Measurements from ENCODE around the gene CFAP61. TPM values are rescaled to one million over a fixed set of nuclear protein-coding genes. Genes with fewer than 3 reads are reported as not detected.
A peak's percentile ranks its signal among the peaks of the same experiment; 100 is the strongest.

Gene CFAP61
- total RNA-seq, 1 donor from 2014 or later: 2.6 TPM

DNA sequence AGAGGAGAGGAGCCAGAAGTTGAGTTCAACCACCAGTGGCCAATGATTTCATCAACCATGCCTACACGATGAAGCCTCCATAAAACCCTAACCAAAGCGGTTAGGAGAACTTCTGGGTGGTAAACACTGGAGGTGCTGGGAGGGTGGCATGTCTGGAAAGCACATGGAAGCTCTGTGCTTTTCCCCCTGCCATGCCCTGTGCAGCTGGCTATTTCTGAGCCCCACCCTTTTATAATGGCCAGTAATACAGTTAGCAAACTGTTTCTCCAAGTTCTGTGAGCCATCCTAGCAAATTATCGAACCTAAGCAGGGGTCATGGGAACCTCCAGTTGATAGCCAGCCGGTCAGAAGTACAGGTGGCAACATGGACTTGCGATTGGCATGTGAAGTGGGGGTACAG is 167.8 kb downstream of the CFAP61 start:
- no peak for DNase-seq (ENCODE audit: low spot score, unreplicated experiment)
- Mint-ChIP-seq H3K4me1 (ENCODE audit: low read depth) (peaks cover 22% of the 10 kb centered on the region), H3K4me3 (ENCODE audit: low read depth) (no peak overlapping the region), H3K27me3 (no peaks in the 10 kb centered on the region), H3K9me3 (ENCODE audit: low read depth) (peaks cover 10% of the 10 kb centered on the region), H3K27ac (no peak overlapping the region), H3K36me3 (ENCODE audit: insufficient read depth) (peaks cover 1% of the 10 kb centered on the region)
- no peak for TF ChIP-seq CTCF (IDR thresholded peaks at IDR 0.05; ENCODE audit: unreplicated experiment)

DNA sequence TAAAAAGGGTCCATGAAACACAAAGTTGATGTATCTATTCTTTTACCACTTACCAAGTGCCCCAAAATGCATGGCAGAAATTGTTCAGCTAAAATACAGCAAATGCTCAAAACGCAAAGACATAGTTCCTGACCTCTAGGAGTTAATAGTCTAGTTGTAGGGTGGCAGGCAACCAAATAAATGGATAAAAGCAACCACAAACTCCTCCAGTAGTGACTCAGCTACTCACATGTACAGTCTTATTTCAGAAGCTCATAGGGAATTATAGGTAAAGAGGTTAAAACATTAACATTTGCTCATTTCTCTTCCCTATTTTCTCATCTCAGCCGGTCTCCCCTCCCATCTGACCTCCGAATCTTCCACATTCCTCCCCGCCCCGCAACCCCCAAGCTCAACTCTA is 171.6 kb downstream of the CFAP61 start:
- DNase-seq (ENCODE audit: low spot score, unreplicated experiment): no peak
- Mint-ChIP-seq H3K27ac (no peak overlapping the region), H3K36me3 (ENCODE audit: insufficient read depth) (peaks cover 3% of the 10 kb centered on the region), H3K4me1 (ENCODE audit: low read depth) (peaks cover 12% of the 10 kb centered on the region), H3K9me3 (ENCODE audit: low read depth) (peaks cover 15% of the 10 kb centered on the region), H3K4me3 (ENCODE audit: low read depth) (no peak overlapping the region), H3K27me3 (no peaks in the 10 kb centered on the region)
- TF ChIP-seq CTCF (IDR thresholded peaks at IDR 0.05; ENCODE audit: unreplicated experiment): no peak

DNA sequence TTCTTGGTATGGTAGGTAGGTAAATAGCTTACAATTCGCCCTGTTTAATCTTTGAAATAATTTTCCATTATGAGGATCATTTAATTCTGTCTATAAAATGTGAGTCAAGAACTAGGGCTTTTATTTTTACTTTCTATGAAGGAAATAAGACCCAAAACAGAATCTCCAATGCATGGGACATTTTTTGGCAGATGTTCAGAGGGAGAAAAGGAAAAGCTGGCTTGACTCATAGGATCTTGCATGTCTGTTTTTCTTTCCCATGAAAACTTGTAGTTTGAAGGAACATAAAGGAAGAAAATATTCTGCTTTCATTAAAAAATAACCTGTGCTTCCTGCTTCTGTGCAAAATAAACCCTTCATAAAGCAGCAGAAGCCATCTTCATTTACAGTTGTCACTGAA is 172.5 kb downstream of the CFAP61 start:
- no peak for TF ChIP-seq CTCF (IDR thresholded peaks at IDR 0.05; ENCODE audit: unreplicated experiment)
- H3K36me3 Mint-ChIP-seq (ENCODE audit: insufficient read depth): peaks cover 3% of the 10 kb centered on the region
- no peak for DNase-seq (ENCODE audit: low spot score, unreplicated experiment)
- H3K9me3 Mint-ChIP-seq (ENCODE audit: low read depth): peaks cover 14% of the 10 kb centered on the region
- H3K4me1 Mint-ChIP-seq (ENCODE audit: low read depth): peaks cover 12% of the 10 kb centered on the region
- peak overlapping the region; percentile 92 for H3K27ac Mint-ChIP-seq
- H3K27me3 Mint-ChIP-seq: no peaks in the 10 kb centered on the region
- no peak overlapping the region for H3K4me3 Mint-ChIP-seq (ENCODE audit: low read depth)

DNA sequence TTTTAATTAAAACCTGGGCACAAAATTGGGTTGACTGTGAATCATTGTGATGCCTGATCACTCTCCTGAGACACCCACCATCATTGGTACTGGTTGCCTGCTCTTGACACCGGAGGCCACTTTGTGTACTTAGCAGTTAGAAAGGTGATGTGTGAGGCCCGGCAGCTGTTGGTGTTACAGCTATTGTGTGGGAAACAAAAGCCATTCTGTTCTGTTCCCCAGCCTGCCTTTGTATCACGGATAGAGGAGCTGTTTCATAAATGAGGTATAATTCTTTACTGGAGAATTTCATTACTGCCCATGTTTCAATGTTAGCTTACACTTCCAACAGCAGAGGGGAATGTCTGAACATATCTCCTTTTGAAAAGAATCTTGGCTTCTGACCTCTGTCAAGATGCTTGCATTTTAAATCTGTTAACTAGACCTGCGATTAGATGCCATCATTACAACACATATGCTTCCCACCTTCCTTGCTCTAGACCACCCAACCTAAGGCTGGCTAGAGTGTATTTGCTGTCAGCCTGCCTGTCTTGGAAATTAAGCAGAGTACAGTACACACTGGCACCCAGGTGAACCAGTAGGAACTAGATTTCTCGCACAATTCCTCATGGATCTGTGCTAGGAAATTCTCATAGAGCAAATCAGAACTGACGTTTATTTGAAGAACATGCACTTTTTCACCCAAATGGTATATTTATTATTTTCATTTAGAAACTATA is 173.2 kb downstream of the CFAP61 start:
- Mint-ChIP-seq H3K27ac (peak overlapping the region; percentile 92), H3K4me1 (ENCODE audit: low read depth) (peaks cover 12% of the 10 kb centered on the region), H3K27me3 (no peaks in the 10 kb centered on the region), H3K9me3 (ENCODE audit: low read depth) (peaks cover 14% of the 10 kb centered on the region), H3K36me3 (ENCODE audit: insufficient read depth) (peaks cover 3% of the 10 kb centered on the region), H3K4me3 (ENCODE audit: low read depth) (no peak overlapping the region)
- no peak for TF ChIP-seq CTCF (IDR thresholded peaks at IDR 0.05; ENCODE audit: unreplicated experiment)
- no peak for DNase-seq (ENCODE audit: low spot score, unreplicated experiment)

GRCh38 chr20:20226554-20226953 is 174.2 kb downstream of the CFAP61 start:
- H3K36me3 Mint-ChIP-seq (ENCODE audit: insufficient read depth): peaks cover 3% of the 10 kb centered on the region
- H3K27ac Mint-ChIP-seq: no peak overlapping the region

More at GRCh38 chr20:20226554-20226953, 174.2 kb downstream of the CFAP61 start:
- Mint-ChIP-seq H3K27me3 (no peaks in the 10 kb centered on the region), H3K4me1 (ENCODE audit: low read depth) (peaks cover 12% of the 10 kb centered on the region), H3K4me3 (ENCODE audit: low read depth) (no peak overlapping the region), H3K9me3 (ENCODE audit: low read depth) (peaks cover 14% of the 10 kb centered on the region)
- TF ChIP-seq CTCF (IDR thresholded peaks at IDR 0.05; ENCODE audit: unreplicated experiment): no peak
- DNase-seq (ENCODE audit: low spot score, unreplicated experiment): no peak

All from progenitor cell of endocrine pancreas (in vitro differentiated cells).